Measurements from ENCODE around the gene MLF1. TPM values are rescaled to one million over a fixed set of nuclear protein-coding genes. Genes with fewer than 3 reads are reported as not detected.

MLF1 gene
- polyA plus RNA-seq, 1 donor from 2014 or later, result 55.9 TPM

DNA sequence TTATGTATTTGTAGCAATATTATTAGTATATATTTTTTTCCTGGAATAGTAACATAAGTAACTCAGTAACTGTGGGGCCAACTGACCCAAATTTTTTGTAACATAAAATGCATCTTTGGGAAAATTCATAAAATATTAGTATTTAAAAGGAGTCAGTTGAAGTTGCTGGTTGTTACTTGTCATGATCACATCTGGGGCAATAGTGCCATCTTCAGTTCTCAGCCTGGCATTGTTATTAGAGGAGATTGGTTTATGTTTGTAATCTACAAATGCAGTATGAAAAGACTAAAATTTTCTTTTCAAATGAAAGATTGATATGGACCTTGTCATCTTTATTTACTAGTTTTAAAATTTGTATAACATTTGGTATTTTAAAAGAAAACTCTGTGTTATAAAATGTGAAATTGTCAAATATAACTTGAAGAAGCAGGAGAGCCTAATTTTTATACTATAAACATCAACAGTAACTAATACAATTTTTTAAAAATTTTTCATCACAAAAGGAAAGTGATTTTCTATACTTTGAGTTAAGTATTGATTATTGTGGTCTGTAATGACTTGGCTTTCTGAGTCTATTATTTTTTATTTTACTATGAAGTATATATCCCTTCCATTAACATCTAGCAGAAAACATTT, 38.8 kb upstream of the MLF1 start:
- no peak overlapping the region for H3K9ac ChIP-seq (ENCODE audit: low read length)
- no peaks in the 10 kb centered on the region for H4K20me1 ChIP-seq (ENCODE audit: insufficient read depth)
- no peaks in the 10 kb centered on the region for H3K27me3 ChIP-seq (ENCODE audit: insufficient read depth, low read depth, low read length)
- no peaks in the 10 kb centered on the region for H3K79me2 ChIP-seq (replicated peaks; ENCODE audit: insufficient read depth, low read length)
- H3F3A ChIP-seq (ENCODE audit: insufficient read depth, low read length, poor library complexity, severe bottlenecking), result no peaks in the 10 kb centered on the region
- no peak overlapping the region for H3K27ac ChIP-seq (ENCODE audit: low read length)
- no peak overlapping the region for H3K4me3 ChIP-seq (ENCODE audit: low read length)
- no peaks in the 10 kb centered on the region for H3K9me2 ChIP-seq (ENCODE audit: insufficient read depth, low read length)
- no peak for TF ChIP-seq TAF1 (IDR thresholded peaks at IDR 0.05; ENCODE audit: low read depth)
- TF ChIP-seq, protein P1, sequence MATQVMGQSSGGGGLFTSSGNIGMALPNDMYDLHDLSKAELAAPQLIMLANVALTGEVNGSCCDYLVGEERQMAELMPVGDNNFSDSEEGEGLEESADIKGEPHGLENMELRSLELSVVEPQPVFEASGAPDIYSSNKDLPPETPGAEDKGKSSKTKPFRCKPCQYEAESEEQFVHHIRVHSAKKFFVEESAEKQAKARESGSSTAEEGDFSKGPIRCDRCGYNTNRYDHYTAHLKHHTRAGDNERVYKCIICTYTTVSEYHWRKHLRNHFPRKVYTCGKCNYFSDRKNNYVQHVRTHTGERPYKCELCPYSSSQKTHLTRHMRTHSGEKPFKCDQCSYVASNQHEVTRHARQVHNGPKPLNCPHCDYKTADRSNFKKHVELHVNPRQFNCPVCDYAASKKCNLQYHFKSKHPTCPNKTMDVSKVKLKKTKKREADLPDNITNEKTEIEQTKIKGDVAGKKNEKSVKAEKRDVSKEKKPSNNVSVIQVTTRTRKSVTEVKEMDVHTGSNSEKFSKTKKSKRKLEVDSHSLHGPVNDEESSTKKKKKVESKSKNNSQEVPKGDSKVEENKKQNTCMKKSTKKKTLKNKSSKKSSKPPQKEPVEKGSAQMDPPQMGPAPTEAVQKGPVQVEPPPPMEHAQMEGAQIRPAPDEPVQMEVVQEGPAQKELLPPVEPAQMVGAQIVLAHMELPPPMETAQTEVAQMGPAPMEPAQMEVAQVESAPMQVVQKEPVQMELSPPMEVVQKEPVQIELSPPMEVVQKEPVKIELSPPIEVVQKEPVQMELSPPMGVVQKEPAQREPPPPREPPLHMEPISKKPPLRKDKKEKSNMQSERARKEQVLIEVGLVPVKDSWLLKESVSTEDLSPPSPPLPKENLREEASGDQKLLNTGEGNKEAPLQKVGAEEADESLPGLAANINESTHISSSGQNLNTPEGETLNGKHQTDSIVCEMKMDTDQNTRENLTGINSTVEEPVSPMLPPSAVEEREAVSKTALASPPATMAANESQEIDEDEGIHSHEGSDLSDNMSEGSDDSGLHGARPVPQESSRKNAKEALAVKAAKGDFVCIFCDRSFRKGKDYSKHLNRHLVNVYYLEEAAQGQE (IDR thresholded peaks at IDR 0.05; ENCODE audit: borderline replicate concordance), result no peak
- TF ChIP-seq, protein P2, sequence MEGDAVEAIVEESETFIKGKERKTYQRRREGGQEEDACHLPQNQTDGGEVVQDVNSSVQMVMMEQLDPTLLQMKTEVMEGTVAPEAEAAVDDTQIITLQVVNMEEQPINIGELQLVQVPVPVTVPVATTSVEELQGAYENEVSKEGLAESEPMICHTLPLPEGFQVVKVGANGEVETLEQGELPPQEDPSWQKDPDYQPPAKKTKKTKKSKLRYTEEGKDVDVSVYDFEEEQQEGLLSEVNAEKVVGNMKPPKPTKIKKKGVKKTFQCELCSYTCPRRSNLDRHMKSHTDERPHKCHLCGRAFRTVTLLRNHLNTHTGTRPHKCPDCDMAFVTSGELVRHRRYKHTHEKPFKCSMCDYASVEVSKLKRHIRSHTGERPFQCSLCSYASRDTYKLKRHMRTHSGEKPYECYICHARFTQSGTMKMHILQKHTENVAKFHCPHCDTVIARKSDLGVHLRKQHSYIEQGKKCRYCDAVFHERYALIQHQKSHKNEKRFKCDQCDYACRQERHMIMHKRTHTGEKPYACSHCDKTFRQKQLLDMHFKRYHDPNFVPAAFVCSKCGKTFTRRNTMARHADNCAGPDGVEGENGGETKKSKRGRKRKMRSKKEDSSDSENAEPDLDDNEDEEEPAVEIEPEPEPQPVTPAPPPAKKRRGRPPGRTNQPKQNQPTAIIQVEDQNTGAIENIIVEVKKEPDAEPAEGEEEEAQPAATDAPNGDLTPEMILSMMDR (IDR thresholded peaks at IDR 0.05; ENCODE audit: poor library complexity, severe bottlenecking), result peak; percentile 80
- peak; percentile 84 for TF ChIP-seq RAD21 (conservative IDR thresholded peaks at IDR 0.05)
- TF ChIP-seq EZH2 (IDR thresholded peaks at IDR 0.05; ENCODE audit: borderline replicate concordance, insufficient read depth, low read length, poor library complexity, severe bottlenecking), result no peak
- TF ChIP-seq MXI1 (conservative IDR thresholded peaks at IDR 0.05; ENCODE audit: poor library complexity, severe bottlenecking), result no peak
- no peak for TF ChIP-seq EP300 (conservative IDR thresholded peaks at IDR 0.05; ENCODE audit: poor library complexity, severe bottlenecking)
- no peak for TF ChIP-seq POLR2AphosphoS5 (IDR thresholded peaks at IDR 0.05)
- peak; percentile 78 for TF ChIP-seq SMC3 (conservative IDR thresholded peaks at IDR 0.05; ENCODE audit: poor library complexity)
- H3K36me3 ChIP-seq (ENCODE audit: insufficient read depth, low read length), result no peaks in the 10 kb centered on the region
- no peak overlapping the region for H2AFZ ChIP-seq (ENCODE audit: low read depth, low read length)
- H3K4me2 ChIP-seq (ENCODE audit: low read length), result no peak overlapping the region
- H3K9me3 ChIP-seq (ENCODE audit: low read length), result no peaks in the 10 kb centered on the region

DNA sequence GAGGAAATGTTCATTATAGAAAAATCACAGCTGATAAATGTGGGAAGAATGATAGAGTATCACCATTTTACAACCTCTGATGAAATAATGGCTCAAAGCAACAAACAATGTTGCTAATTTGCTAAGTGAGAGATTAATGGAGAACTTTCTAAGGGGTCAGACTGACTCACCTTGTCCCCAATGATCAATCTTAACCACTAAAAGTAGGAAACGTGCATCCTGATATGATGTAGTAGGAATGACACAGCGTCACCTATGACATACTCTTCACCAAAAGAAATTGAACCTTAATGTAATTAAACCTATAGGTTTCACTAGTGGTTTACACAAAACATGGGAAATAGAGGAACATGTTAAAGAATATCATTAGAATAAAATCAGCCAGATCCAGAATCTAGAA, 35.1 kb upstream of the MLF1 start:
- no peaks in the 10 kb centered on the region for H3K36me3 ChIP-seq (ENCODE audit: insufficient read depth, low read length)
- H4K20me1 ChIP-seq (ENCODE audit: insufficient read depth), result no peaks in the 10 kb centered on the region
- H3K4me2 ChIP-seq (ENCODE audit: low read length), result no peak overlapping the region
- H2AFZ ChIP-seq (ENCODE audit: low read depth, low read length), result no peak overlapping the region
- no peaks in the 10 kb centered on the region for H3K9me2 ChIP-seq (ENCODE audit: insufficient read depth, low read length)
- no peak overlapping the region for H3K27ac ChIP-seq (ENCODE audit: low read length)
- H3K79me2 ChIP-seq (replicated peaks; ENCODE audit: insufficient read depth, low read length), result no peaks in the 10 kb centered on the region
- no peak overlapping the region for H3K9ac ChIP-seq (ENCODE audit: low read length)
- H3K9me3 ChIP-seq (ENCODE audit: low read length), result no peaks in the 10 kb centered on the region
- H3K4me3 ChIP-seq (ENCODE audit: low read length), result no peak overlapping the region
- TF ChIP-seq, protein P1 (IDR thresholded peaks at IDR 0.05; ENCODE audit: borderline replicate concordance), result no peak
- no peak for TF ChIP-seq RAD21 (conservative IDR thresholded peaks at IDR 0.05)
- TF ChIP-seq TAF1 (IDR thresholded peaks at IDR 0.05; ENCODE audit: low read depth), result no peak
- no peak for TF ChIP-seq EZH2 (IDR thresholded peaks at IDR 0.05; ENCODE audit: borderline replicate concordance, insufficient read depth, low read length, poor library complexity, severe bottlenecking)
- H3K27me3 ChIP-seq (ENCODE audit: insufficient read depth, low read depth, low read length), result no peaks in the 10 kb centered on the region
- no peaks in the 10 kb centered on the region for H3F3A ChIP-seq (ENCODE audit: insufficient read depth, low read length, poor library complexity, severe bottlenecking)
